ENCODE results near the gene OR10G7.
"Not testable (repeated sequence)": the region's sequence is repeated elsewhere in the genome, so short reads cannot be mapped to it uniquely, and the experiment has no call there.

The OR10G7 gene

DNA sequence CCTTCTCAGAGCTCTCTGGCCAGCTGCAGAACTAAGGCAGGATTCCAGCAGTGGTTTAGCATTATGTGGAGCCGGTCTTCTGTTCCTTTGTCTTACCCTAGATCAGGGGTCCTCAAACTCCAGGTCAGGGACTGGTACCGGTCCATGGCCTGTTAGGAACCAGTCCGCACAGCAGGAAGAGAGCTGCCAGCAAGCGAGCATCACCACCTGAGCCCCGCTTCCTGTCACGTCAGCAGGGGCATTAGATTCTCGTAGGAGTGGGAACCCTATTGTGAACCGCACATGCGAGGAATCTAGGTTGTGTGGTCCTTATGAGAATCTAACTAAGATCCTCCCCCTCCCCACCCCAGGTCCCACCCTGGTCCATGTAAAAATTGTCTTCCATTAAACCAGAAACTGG lies 1.6 kb downstream of the OR10G7 start:
- no peak for DNase-seq

DNA sequence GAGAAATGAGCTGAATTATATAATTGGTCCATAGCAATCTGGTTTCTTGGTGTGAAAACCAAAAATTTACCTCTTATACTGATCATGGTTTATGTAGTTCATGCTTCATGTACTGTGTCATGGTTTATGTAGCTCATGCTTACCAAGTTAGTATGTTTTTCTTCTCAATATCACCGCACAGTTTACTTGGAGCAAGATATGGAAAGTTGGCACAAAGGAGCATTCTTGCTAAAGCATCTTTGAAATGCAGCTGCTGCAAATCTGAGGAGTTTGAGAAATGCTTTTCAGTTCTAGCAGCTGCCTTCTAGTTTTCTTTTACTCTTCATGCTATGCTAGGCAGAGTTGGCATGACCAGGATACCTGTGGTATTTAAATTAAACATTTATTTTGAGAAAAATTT lies 4.5 kb downstream of the OR10G7 start:
- no peak for DNase-seq

DNA sequence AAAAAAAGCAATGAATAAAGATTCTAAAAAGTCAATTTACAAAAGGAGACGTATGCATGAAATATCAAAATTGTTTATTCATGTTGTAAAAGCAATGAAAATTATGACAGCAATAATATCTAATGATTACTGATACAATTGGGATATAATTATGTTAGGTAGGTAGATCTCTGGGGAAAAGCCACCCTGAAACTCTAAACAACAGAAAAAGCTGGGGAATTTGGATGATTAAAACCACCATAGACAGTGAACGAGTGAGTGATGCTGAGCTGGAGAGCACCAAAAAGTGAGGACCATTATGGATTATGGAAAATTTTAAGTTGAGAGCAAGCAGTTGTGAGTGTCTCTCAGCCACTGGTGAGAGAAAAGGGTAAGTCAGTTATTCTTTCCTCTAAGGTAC lies 14.6 kb downstream of the OR10G7 start, which contains the start of gene OR10G8:
OR10G8 (plus strand) TSS at position 301 of the 400 bp plus-strand sequence. CDS start 2,825 bp downstream, outside the sequence.
- no peak for DNase-seq

DNA sequence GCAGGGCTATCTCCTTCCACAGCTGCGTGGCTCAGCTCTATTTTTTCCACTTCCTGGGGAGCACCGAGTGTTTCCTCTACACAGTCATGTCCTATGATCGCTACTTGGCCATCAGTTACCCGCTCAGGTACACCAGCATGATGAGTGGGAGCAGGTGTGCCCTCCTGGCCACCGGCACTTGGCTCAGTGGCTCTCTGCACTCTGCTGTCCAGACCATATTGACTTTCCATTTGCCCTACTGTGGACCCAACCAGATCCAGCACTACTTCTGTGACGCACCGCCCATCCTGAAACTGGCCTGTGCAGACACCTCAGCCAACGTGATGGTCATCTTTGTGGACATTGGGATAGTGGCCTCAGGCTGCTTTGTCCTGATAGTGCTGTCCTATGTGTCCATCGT lies 25.3 kb downstream of the OR10G7 start:
- DNase-seq: not testable (repeated sequence)

DNA sequence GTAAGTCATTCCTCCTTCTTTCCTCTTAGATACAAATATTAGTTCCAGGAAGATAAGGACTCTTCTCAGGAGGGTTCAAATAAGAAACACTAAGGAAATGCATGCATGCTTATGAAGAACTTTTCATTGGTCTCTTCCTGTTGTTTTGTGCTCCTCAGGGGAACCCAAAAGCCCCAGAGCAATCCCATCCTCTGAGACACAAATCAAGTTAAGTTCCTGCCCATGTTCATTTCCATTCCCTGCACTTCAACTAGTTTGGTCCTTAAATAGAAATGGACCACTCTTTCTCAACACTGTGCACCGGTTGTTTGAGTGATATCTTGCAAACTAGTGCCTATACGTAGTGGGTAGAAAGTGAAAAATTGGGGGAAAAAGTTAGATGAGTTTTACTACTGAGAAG lies 28.4 kb downstream of the OR10G7 start, which contains the start of gene OR10G4:
OR10G4 (plus strand) TSS at position 301 of the 400 bp plus-strand sequence. CDS start 2,578 bp downstream, outside the sequence.
- no peak for DNase-seq

DNA sequence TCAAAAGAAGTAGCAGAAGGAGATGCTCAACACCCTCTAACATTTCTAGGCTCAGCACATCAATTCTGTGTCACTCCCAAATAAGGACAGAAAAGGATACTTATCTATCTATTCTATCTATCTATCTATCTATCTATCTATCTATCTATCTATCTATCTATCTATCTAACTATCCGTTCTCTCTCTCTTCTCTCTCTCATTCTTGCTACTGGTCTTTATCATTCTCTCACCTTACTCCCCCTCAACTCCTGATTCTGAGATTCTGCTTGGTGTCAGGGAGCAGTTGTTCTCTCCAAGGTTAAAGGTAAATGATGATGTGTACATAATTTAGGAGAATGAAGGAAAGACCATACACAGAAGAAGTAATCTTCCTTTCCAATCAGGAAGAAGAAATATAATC lies 46.0 kb downstream of the OR10G7 start, which contains the start of gene OR10G6:
OR10G6 (minus strand) TSS at position 43 of the 400 bp plus-strand sequence; CDS start at position 43, 0 bp downstream.
- no peak for DNase-seq
